ENCODE data around the gene COX6B2. TPM values are rescaled to one million over a fixed set of nuclear protein-coding genes. Genes with fewer than 3 reads are reported as not detected.
"Not testable (repeated sequence)": the region's sequence is repeated elsewhere in the genome, so short reads cannot be mapped to it uniquely, and the experiment has no call there.

Gene COX6B2
- total RNA-seq (ENCODE audit: low replicate concordance), result 0.77 TPM in 1 of 2 replicates, not detected in the other

GRCh38 chr19:55354698-55355212 lies at the start of gene COX6B2:
Gene COX6B2 (minus strand): TSS chr19:55354719. CDS start chr19:55354521, 198 bp downstream.
- peak; percentile 80 for TF ChIP-seq EZH2phosphoT487 (IDR thresholded peaks at IDR 0.05)
- TF ChIP-seq EZH2 (IDR thresholded peaks at IDR 0.05), result peak; percentile 66
- no peak for TF ChIP-seq CTCF (IDR thresholded peaks at IDR 0.05)
- Histone ChIP-seq H3K27ac (no peak within 1 kb of the TSS), H4K20me1 (ENCODE audit: low read depth) (peaks cover 8% of the 10 kb centered on the region), H3K4me2 (peak within 1 kb of the TSS; percentile 83), H3K9me3 (ENCODE audit: low read depth) (no peaks in the 10 kb centered on the region), H3K9ac (no peak within 1 kb of the TSS), H2AFZ (replicated peaks) (peak within 1 kb of the TSS; percentile 45), H3K36me3 (no peaks in the 10 kb centered on the region), H3K4me1 (peaks cover 13% of the 10 kb centered on the region), H3F3A (ENCODE audit: low read depth) (peaks cover 23% of the 10 kb centered on the region), H3K79me2 (ENCODE audit: low read depth) (no peaks in the 10 kb centered on the region), H3K27me3 (peaks cover 66% of the 10 kb centered on the region), H3K4me3 (peak within 1 kb of the TSS; percentile 51)
- Mint-ChIP-seq H3K9me3 (peaks cover 4% of the 10 kb centered on the region), H3K27ac (no peak within 1 kb of the TSS), H3K4me3 (peak within 1 kb of the TSS; percentile 84), H3K36me3 (no peaks in the 10 kb centered on the region), H3K27me3 (ENCODE audit: insufficient read depth, low read depth) (peaks cover 62% of the 10 kb centered on the region), H3K4me1 (peaks cover 12% of the 10 kb centered on the region)
- peak; percentile 56 for DNase-seq (ENCODE audit: low spot score)

GRCh38 chr19:55402509-55402908 lies 48.0 kb upstream of the COX6B2 start:
- H3F3A ChIP-seq (ENCODE audit: low read depth), result peaks cover 73% of the 10 kb centered on the region
- peaks cover 81% of the 10 kb centered on the region for H4K20me1 ChIP-seq (ENCODE audit: low read depth)
- no peak overlapping the region for H2AFZ ChIP-seq (replicated peaks)
- TF ChIP-seq EZH2phosphoT487 (IDR thresholded peaks at IDR 0.05), result no peak
- no peak for TF ChIP-seq EZH2 (IDR thresholded peaks at IDR 0.05)
- TF ChIP-seq CTCF (IDR thresholded peaks at IDR 0.05), result no peak
- H3K4me3 ChIP-seq, result no peak overlapping the region
- H3K27me3 ChIP-seq, result no peaks in the 10 kb centered on the region
- peaks cover 10% of the 10 kb centered on the region for H3K36me3 ChIP-seq
- H3K4me2 ChIP-seq, result no peak overlapping the region
- H3K27ac ChIP-seq, result peak overlapping the region; percentile 46
- DNase-seq (ENCODE audit: low spot score), result no peak
- H3K79me2 ChIP-seq (ENCODE audit: low read depth), result peaks cover 54% of the 10 kb centered on the region
- Mint-ChIP-seq H3K27me3 (ENCODE audit: insufficient read depth, low read depth) (peaks cover 12% of the 10 kb centered on the region), H3K27ac (no peak overlapping the region), H3K4me1 (peaks cover 46% of the 10 kb centered on the region), H3K4me3 (no peak overlapping the region), H3K36me3 (peaks cover 35% of the 10 kb centered on the region), H3K9me3 (no peaks in the 10 kb centered on the region)
- no peak overlapping the region for H3K9ac ChIP-seq
- no peaks in the 10 kb centered on the region for H3K9me3 ChIP-seq (ENCODE audit: low read depth)
- peaks cover 15% of the 10 kb centered on the region for H3K4me1 ChIP-seq

- peaks cover 30% of the 10 kb centered on the region for H3K36me3 Mint-ChIP-seq
- H3K4me3 Mint-ChIP-seq; H3K4me2 ChIP-seq; H3K27me3 ChIP-seq; H3K4me3 ChIP-seq; H3K9me3 ChIP-seq (ENCODE audit: low read depth); H3K9me3 Mint-ChIP-seq; H3K9ac ChIP-seq; H3K27ac Mint-ChIP-seq; H2AFZ ChIP-seq (replicated peaks); DNase-seq (ENCODE audit: low spot score): not testable (repeated sequence)
- Histone ChIP-seq H3K36me3 (peaks cover 10% of the 10 kb centered on the region), H4K20me1 (ENCODE audit: low read depth) (peaks cover 71% of the 10 kb centered on the region), H3K79me2 (ENCODE audit: low read depth) (peaks cover 43% of the 10 kb centered on the region), H3K27ac (peak overlapping the region; percentile 46), H3K4me1 (peaks cover 12% of the 10 kb centered on the region), H3F3A (ENCODE audit: low read depth) (peaks cover 69% of the 10 kb centered on the region)
- peaks cover 43% of the 10 kb centered on the region for H3K4me1 Mint-ChIP-seq
- peaks cover 12% of the 10 kb centered on the region for H3K27me3 Mint-ChIP-seq (ENCODE audit: insufficient read depth, low read depth)
Measured at GRCh38 chr19:55401390-55401789, 46.9 kb upstream of the COX6B2 start.

GRCh38 chr19:55400281-55401087 lies 46.0 kb upstream of the COX6B2 start:
- Mint-ChIP-seq H3K27ac (no peak overlapping the region), H3K36me3 (peaks cover 21% of the 10 kb centered on the region), H3K27me3 (ENCODE audit: insufficient read depth, low read depth) (peaks cover 11% of the 10 kb centered on the region), H3K9me3 (no peaks in the 10 kb centered on the region), H3K4me1 (peaks cover 34% of the 10 kb centered on the region), H3K4me3 (no peak overlapping the region)
- peaks cover 65% of the 10 kb centered on the region for H3F3A ChIP-seq (ENCODE audit: low read depth)
- DNase-seq (ENCODE audit: low spot score), result no peak
- H3K4me2 ChIP-seq, result no peak overlapping the region
- H3K27ac ChIP-seq, result peak overlapping the region; percentile 71
- H3K27me3 ChIP-seq, result no peaks in the 10 kb centered on the region
- peaks cover 34% of the 10 kb centered on the region for H3K79me2 ChIP-seq (ENCODE audit: low read depth)
- no peak overlapping the region for H3K4me3 ChIP-seq
- H3K9ac ChIP-seq, result no peak overlapping the region
- TF ChIP-seq EZH2 (IDR thresholded peaks at IDR 0.05) (no peak), EZH2phosphoT487 (IDR thresholded peaks at IDR 0.05) (no peak), CTCF (IDR thresholded peaks at IDR 0.05) (no peak)
- H3K4me1 ChIP-seq, result peaks cover 3% of the 10 kb centered on the region
- H3K9me3 ChIP-seq (ENCODE audit: low read depth), result no peaks in the 10 kb centered on the region
- no peak overlapping the region for H2AFZ ChIP-seq (replicated peaks)
- peaks cover 62% of the 10 kb centered on the region for H4K20me1 ChIP-seq (ENCODE audit: low read depth)
- H3K36me3 ChIP-seq, result peaks cover 10% of the 10 kb centered on the region
